K562 (cell line): ENCODE data around the gene P2RY13.

Source experiments
- CTCF ChIP-seq, 3 experiments: IDR thresholded peaks in 2 of 3; conservative IDR thresholded peaks in 1 of 3; 2 replicates each; pipeline ENCODE4 v1.5.1; 2011 to 2012; ENCODE audit warnings: low read length in 3 of 3, mild to moderate bottlenecking in 3 of 3, control low read depth in 2 of 3, improper control_type of control experiment in 1 of 3, inconsistent platforms in 1 of 3, low read depth in 1 of 3, mixed read lengths in 1 of 3, moderate library complexity in 1 of 3; ENCODE audit not compliant: insufficient read depth in 2 of 3
- ELF1 ChIP-seq: fragments of 200-800 bp; sonication (Bioruptor generic); IDR thresholded peaks from 2 replicates; pipeline ENCODE4 v1.6.1; 2016; ENCODE audit warnings: missing genetic modification characterization, missing compliant biosample characterization
- EZH2 ChIP-seq: IDR thresholded peaks from 2 replicates; pipeline ENCODE4 v1.6.1; 2012; ENCODE audit warnings: low read depth, mild to moderate bottlenecking, inconsistent platforms, low read length, borderline replicate concordance
- MYC ChIP-seq, 2 experiments: fragments of 250-450 bp in 1 of 2; sonication (Bioruptor Pico) in 1 of 2; IDR thresholded peaks; 2 replicates each; pipeline versions ENCODE4 v1.5.1 to v1.6.1; 2012 to 2021; ENCODE audit warnings: low read depth in 2 of 2, borderline replicate concordance in 1 of 2, improper control_type of control experiment in 1 of 2, low read length in 1 of 2, mild to moderate bottlenecking in 1 of 2, moderate library complexity in 1 of 2
- NR2C2 ChIP-seq, 2 experiments: fragments of 200-800 bp in 1 of 2; sonication (Bioruptor generic) in 1 of 2; sonication (generic) in 1 of 2; formaldehyde crosslinking in 1 of 2; IDR thresholded peaks; 2 replicates each; pipeline versions ENCODE4 v1.6.1 to v1.8.0; 2016 to 2022; ENCODE audit warnings: mild to moderate bottlenecking in 1 of 2, missing compliant biosample characterization in 1 of 2, missing genetic modification characterization in 1 of 2, missing genetic modification reagents in 1 of 2
- POLR2AphosphoS5 ChIP-seq: IDR thresholded peaks from 2 replicates; pipeline ENCODE4 v1.6.1; 2011; ENCODE audit warnings: mild to moderate bottlenecking, low read depth, low read length, moderate library complexity; ENCODE audit not compliant: control insufficient read depth, insufficient read depth
- RNF2 ChIP-seq: sonication (generic); IDR thresholded peaks from 2 replicates; pipeline ENCODE4 v1.6.1; 2016
- TAF15 ChIP-seq: fragments of 200-400 bp; formaldehyde crosslinking; IDR thresholded peaks from 2 replicates; pipeline ENCODE4 v1.6.1; 2017; ENCODE audit warnings: mild to moderate bottlenecking, low read depth, low read length, moderate library complexity
- TARDBP ChIP-seq: fragments of 450-650 bp; IDR thresholded peaks from 2 replicates; pipeline ENCODE4 v1.6.1; 2016
- USF1 ChIP-seq: sonication (generic); formaldehyde crosslinking; IDR thresholded peaks from 2 replicates; pipeline ENCODE4 v1.9.0; 2022; ENCODE audit warnings: mild to moderate bottlenecking, missing genetic modification reagents
- ZNF253 ChIP-seq: fragments of 250-450 bp; sonication (Bioruptor Pico); conservative IDR thresholded peaks from 2 replicates; pipeline ENCODE4 v1.6.1; 2021; ENCODE audit warnings: mild to moderate bottlenecking

GRCh38 chr3:151283387-151283786 is 46.0 kb downstream of the P2RY13 start:
- TF ChIP-seq CTCF (IDR thresholded peaks at IDR 0.05 in 2 of 3, conservative IDR thresholded peaks at IDR 0.05 in 1 of 3; ENCODE audit: insufficient read depth in 2 of 3, low read depth in 1 of 3, low read length in 3 of 3) (no peak), NR2C2 (CRISPR knock-in tag; IDR thresholded peaks at IDR 0.05) (no peak), NR2C2 (tag; IDR thresholded peaks at IDR 0.05) (no peak), TAF15 (no peak), RNF2 (no peak), USF1 (no peak), POLR2AphosphoS5 (no peak), EZH2 (no peak), TARDBP (no peak), ZNF253 (CRISPR knock-in tag) (no peak), ELF1 (tag) (no peak), MYC (IDR thresholded peaks at IDR 0.05; ENCODE audit: low read depth, low read length) (no peak), MYC (CRISPR knock-in tag; IDR thresholded peaks at IDR 0.05; ENCODE audit: borderline replicate concordance, low read depth) (no peak)
